Left colon (tissue), 2 donors: ENCODE data around the gene DHRS7B. TPM values are rescaled to one million over a fixed set of nuclear protein-coding genes. Genes with fewer than 3 reads are reported as not detected.

Source experiments
- ATAC-seq: fragments of 200-7000 bp; cut with Tn5 transposase; one replicate; pipeline ENCODE4 v1.9.1; 2020; ENCODE audit warnings: mild to moderate bottlenecking, moderate library complexity
- DNase-seq, 2 donors: peaks; one replicate each; pipeline ENCODE4 v3.0.0-alpha.2; 2020
- intact Hi-C, 2 donors: fragments of 100-400 bp; cut with DNase I in 1 of 2; cut with micrococcal nuclease in 1 of 2; formaldehyde crosslinking; loops; one replicate each; pipeline versions ENCODE4 v1.11.2 to v1.14.0; 2022; cut with DNase I, micrococcal nuclease
- total RNA-seq, 2 donors: library from RNA; stranded (reverse); fragmentation: NEBNext Ultra II Directional; extraction: Animal tissue kit (Norgen Biotek cat#: 25700); gene quantifications; one replicate each; pipeline ENCODE4 v1.2.1, GENCODE V29; 2021
- donor health status: DM: no; HTN: no; CAD: no.
- donor health status: DM: yes; HTN: yes; CAD: no.

DHRS7B gene
- total RNA-seq, 2 donors from 2014 or later, result 32.1 to 33.5 TPM

DNA sequence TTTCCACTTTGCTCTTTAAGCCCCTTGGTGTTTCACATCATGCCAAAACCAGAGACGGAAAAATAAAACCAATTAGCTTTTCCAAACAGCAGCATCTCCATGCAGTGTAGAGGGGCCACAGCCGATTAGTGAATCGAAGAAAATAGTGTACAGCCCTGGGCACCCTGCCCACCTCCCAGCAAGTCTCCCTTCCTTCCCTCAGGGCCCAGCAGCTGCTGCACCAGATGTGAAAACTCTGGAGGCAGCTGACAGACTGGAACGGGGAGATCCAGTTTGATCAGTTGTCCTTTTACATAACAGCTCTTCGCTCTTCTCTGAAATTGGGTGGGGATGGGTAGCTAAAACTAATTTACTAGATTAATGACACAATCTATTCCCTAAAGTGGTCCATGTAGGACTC lies 67.9 kb downstream of the DHRS7B start:
- intact Hi-C loops, result no loop called here
- peak in 1 of 2 donors; percentile 24 for DNase-seq
- ATAC-seq, result no peak

- ATAC-seq (no peak), DNase-seq (no peak)
- intact Hi-C loops, result no loop called here
Measured at GRCh38 chr17:21196126-21196525, 69.4 kb downstream of the DHRS7B start.

GRCh38 chr17:21198411-21198810 lies 71.6 kb downstream of the DHRS7B start:
- ATAC-seq, result no peak
- DNase-seq, result no peak
- intact Hi-C loops, result no loop called here

GRCh38 chr17:21199311-21199710 lies 72.5 kb downstream of the DHRS7B start:
- intact Hi-C loops, result no loop called here
- ATAC-seq, result no peak
- no peak for DNase-seq

- intact Hi-C loops, result no loop called here
- ATAC-seq, result no peak
- no peak for DNase-seq
Measured at GRCh38 chr17:21199856-21200255, 73.1 kb downstream of the DHRS7B start.

DNA sequence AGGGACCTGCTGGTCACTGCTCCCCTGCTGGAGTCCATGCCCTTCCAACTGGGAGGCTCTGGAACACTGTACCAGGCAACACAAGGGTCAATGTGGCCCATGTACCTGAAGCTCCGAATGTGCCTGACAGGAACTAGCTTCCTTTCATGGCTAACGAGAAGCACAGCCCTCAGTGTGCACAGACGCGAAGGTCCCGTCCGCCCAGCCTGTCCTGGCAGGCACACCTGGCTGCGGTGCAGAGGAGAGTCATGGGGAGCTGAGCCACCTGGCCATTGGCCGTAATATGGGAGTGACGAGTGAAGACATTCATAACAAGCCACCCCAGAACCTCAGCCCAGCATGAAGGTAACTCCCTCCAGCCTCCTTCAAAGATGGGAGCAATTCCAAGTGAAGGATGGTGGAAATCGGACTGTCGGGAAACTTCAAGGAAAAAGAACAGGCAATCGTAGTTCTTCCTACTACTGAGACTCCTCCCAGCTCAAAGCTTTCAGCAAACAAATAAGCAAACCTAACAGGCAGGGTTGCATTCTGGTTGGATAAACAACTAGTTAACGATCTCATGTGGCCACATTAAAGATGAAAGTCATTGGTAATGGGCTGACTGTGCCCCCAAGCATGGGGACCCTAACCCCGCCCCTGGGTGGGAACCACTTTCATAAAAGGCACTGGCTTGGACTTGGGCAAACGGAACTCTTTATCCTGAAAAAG lies 74.0 kb downstream of the DHRS7B start:
- no peak for ATAC-seq
- no peak for DNase-seq

GRCh38 chr17:21201298-21201595 lies 74.5 kb downstream of the DHRS7B start:
- DNase-seq (no peak), ATAC-seq (no peak)
- intact Hi-C loops, result no loop called here

More for the DNA sequence above, 74.0 kb downstream of the DHRS7B start:
- intact Hi-C loops, result no loop called here

GRCh38 chr17:21201874-21202273 lies 75.1 kb downstream of the DHRS7B start:
- ATAC-seq, result no peak
- intact Hi-C loops, result no loop called here

DNA sequence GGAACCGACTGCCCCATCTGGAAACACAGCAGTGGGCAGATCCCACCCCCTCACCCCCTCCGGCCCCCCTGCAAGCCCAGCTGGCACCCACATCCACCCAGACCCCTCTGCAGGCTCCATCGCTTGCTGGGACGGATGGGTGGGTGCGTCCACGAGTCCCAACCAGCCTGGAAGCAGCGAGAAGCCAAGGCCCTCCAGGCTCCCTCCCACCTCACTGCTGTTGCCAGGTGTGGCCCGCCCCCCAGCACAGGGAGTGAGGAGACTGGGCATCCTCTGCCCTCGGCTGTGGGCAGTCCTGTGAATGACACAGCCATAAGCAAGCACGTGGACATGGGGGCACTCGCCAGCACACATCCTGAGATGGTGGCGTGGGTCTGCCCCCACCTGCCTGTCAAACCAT lies 75.7 kb downstream of the DHRS7B start:
- DNase-seq (no peak), ATAC-seq (no peak)
- intact Hi-C loops, result no loop called here

More at GRCh38 chr17:21201874-21202273, 75.1 kb downstream of the DHRS7B start:
- no peak for DNase-seq

DNA sequence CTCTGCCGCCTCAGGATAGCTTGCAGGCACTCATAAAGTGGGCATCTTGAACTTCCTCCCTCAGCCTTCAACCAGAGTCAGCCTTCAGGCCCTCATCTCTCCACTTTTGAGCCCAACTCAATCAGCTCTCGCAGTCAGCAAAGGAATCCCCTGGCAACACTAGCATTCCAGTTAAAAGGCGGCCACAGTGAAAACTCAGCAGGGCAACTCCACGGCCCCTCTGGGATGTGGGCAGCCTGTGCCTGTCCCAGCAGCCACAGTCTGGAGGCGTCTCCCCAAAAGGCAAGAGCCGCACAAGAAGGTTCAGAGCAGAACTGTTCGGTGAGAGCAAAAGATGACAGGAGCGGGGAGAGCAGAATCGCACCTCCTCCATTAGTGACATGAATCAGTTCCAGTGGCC lies 78.2 kb downstream of the DHRS7B start:
- DNase-seq, result no peak
- intact Hi-C loops, result no loop called here
- ATAC-seq, result no peak

DNA sequence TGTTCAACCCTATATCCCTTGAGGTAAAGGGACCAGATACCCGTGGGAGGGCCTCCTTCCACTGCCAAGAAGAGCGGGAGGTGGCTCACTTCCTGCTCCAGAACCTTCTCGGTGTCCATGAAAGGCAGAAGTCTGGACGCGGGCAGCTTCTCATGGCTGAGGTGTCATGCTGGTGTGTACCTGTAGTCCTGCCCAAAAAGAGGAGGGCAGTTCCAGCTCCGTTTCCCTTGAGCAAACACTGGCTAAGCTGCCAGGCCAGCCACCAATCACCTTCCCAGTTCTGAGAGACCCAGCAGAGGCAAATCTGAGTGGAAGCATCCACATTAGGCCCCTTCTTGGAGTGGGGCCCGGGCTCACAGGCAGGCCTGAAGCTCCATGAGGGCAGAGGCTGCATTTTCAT lies 81.6 kb downstream of the DHRS7B start:
- no peak for ATAC-seq
- no peak for DNase-seq
- intact Hi-C loops, result no loop called here

- intact Hi-C loops, result loop anchor here in 1 of 2 donors (10.0 kb wide), 1 partner anchor 165 kb away; the partner anchor contains the start of gene USP22
- ATAC-seq (peak; percentile 51), DNase-seq (peak; percentile 79 to 85)
Measured at GRCh38 chr17:21209511-21210175, 82.9 kb downstream of the DHRS7B start.

DNA sequence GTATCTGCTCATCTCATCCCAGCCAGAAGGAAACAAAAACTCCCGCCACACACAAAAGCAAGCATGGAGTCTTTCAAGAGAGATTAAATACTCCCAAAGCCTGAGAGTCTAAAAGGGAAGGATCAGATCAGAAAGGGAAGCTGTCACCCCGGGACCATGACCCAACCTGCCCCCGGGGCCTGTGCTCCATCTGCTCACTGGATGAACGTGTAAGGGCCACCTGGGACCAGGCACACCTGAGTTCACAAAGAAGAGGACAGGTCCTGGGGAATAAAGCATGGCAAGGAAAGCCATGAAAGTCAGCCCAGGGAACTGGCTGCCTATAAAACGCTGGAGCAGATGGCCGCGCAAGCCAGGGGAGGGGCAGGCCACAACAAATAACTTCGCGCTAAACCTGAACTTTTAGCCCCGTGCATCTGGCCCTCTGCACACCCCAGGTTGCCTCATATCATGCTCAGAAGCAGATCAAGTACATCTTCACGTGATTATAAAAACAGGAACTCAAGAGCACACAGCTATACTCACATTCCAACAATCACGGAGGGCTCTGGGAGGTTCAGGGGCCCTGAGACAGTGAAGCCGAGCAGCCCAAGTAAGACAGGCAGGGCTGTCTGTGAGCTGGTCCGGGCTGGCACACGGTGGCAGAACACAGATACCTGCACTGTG lies 83.8 kb downstream of the DHRS7B start:
- ATAC-seq (peak; percentile 15), DNase-seq (peak; percentile 48 to 49)
- intact Hi-C loops, result loop anchor here in 1 of 2 donors (10.0 kb wide), 1 partner anchor 166 kb away; the partner anchor contains the start of gene USP22

DNA sequence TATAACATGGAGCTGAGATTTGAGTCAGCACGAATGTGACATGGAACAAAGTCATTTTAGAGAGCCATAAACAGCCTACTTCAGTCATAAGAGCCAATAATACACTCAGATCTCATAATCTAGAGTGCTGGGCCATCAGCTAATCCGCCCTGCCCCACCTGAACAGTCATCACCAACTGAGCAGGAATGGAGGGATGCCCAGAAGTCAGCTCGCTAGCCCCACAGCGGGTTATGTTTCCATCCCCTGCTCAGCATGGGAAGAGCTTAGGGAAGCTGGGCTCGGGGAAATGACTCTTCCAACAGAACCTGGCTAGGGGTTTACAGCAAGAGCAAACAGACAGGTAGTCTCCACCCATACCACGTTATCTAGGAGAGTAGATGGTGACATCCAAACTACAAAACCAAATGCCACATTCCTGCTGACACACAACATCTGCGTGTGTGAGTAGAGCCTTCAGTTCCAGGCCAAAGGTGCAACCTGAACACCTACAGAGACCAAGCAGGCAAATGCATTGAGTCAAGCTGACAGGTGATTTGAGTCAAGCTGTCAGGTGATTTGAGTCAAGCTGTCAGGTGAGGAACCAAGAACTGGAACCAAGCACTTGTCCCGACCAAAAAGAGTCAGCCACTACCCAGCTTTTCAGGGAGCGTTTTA lies 85.2 kb downstream of the DHRS7B start:
- ATAC-seq, result peak; percentile 30
- intact Hi-C loops, result loop anchor here in 1 of 2 donors (10.0 kb wide), 1 partner anchor 167 kb away; the partner anchor contains the start of gene USP22
- peak; percentile 43 to 47 for DNase-seq

DNA sequence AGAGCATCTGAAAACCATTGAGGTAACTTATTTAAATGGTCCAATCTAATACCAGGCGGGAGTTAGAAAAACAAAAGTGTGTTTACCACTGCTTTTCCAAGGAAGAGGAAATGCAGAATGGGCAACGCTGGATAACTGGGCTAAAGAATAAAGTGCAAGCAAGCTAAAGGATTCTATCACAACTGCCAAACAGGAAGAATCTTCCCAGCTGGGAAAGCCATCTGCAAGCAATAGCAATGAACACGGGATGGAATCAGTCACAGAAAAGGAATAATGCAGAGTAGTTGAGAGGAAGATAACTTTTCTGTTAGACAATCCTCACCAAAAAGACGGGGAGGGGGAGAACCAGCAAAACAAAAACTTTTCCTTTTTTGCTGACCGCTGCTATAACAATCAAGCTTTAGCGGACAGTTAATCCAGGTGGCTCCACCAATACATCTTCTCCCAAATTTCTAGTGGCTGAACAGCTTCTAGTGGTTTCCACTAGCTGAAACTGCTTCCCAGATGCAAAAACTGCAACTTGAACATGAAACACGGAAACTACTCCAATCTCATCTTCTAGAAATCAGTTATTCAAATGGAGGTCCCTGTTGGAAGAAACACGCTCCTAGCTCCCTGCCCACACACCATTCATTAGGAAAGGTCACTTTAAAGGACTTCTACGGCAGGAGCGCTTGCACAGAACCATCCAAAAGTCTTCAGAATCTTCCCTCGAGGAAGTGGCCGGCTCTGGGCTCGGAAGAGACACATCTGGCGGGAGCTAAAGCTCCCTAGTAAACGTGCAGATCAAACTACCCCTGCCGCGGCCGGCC lies 86.3 kb downstream of the DHRS7B start:
- DNase-seq (no peak), ATAC-seq (no peak)
- intact Hi-C loops, result loop anchor here in 1 of 2 donors (10.0 kb wide), 1 partner anchor 168 kb away; the partner anchor contains the start of gene USP22

GRCh38 chr17:21213638-21214014 lies 86.9 kb downstream of the DHRS7B start:
- peak in 1 of 2 donors; percentile 63 for DNase-seq
- peak; percentile 40 for ATAC-seq
- intact Hi-C loops, result loop anchor here in 1 of 2 donors (10.0 kb wide), 1 partner anchor 169 kb away; the partner anchor contains the start of gene USP22

DNA sequence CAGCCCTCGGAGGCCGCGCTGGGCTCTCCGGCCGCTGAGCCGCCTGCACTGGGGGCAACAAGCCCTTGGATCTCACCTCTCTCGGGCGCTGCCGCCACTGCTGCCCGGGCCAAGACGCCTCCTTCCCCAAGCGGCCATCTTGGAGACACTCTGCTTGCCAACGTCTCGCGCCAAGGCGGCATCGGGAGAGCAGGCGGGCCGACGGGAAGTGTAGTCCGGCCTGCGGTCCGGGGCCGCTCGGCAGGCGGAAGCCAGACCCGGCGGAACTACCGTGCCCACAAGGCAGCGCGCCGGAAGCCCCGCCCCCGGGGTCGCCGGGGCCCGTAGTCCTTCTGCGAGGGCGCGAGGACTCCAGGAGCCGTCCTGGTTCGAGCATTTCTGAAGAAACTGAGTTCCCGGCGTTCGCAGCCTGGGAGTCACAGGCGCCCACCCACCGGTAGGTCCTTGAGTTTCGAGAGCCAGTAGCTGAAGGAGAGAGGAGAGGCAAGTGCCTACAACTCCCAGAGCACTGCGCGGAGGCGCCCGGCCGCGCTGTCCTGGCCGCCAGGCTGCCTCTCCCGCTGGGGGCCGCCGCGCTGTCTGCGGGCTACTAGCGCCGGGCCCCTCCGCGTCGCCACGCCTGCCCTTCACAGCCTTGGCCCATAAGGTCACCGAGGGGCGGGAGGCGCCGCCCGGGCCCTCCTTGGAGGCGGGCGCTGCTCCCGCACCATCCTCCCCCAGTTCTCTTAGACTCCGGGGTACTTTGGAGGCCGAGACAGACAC lies 87.4 kb downstream of the DHRS7B start, which contains the start of gene TMEM11:
TSS of gene TMEM11 (minus strand) at position 147 of the 762 bp plus-strand sequence. CDS start at position 138, 9 bp downstream.
- ATAC-seq, result peak; percentile 81
- DNase-seq, result peak; percentile 95 to 97
- intact Hi-C loops, result loop anchor here in 1 of 2 donors (10.0 kb wide), 1 partner anchor 169 kb away; the partner anchor contains the start of gene USP22
